ENCODE measurements around the gene PSMA5.

- TF ChIP-seq CTCF (IDR thresholded peaks at IDR 0.05; ENCODE audit: low read depth, low read length) (no peak), POLR2A (IDR thresholded peaks at IDR 0.05; ENCODE audit: extremely low read depth, insufficient read length) (peak; percentile 89), MAX (IDR thresholded peaks at IDR 0.05; ENCODE audit: low read depth, low read length) (peak; percentile 71), MYC (IDR thresholded peaks at IDR 0.05; ENCODE audit: low read depth, low read length) (no peak; the same call in none of the 2 replicates)
These were observed at the start of gene PSMA5 for GRCh38 chr1:109426281-109427170.

All from NB4 (cell line).